ENCODE measurements around the gene ITGB2. TPM values are rescaled to one million over a fixed set of nuclear protein-coding genes. Genes with fewer than 3 reads are reported as not detected.

Gene ITGB2
- total RNA-seq, 4 donors from 2014 or later, result 11.2 to 18.8 (median 15.3) TPM

- H3K4me3 ChIP-seq, result peak overlapping the region; percentile 46
These were observed 74.5 kb downstream of the ITGB2 start for GRCh38 chr21:44846224-44846484.

GRCh38 chr21:44845418-44846223 lies 75.1 kb downstream of the ITGB2 start:
- DNase-seq (ENCODE audit: low spot score in 2 of 2), result peak in 1 of 2 donors; percentile 86
- WGBS, result 7% methylated on average over 17 of the region's 34 CpGs

More at GRCh38 chr21:44846224-44846484, 74.5 kb downstream of the ITGB2 start:
- WGBS, result 4% methylated on average over 1 of the region's 1 CpG
- Histone ChIP-seq H3K9me3 (no peaks in the 10 kb centered on the region), H3K27me3 (no peaks in the 10 kb centered on the region), H3K4me1 (peaks cover 22% of the 10 kb centered on the region), H3K36me3 (peaks cover 29% of the 10 kb centered on the region), H3K27ac (peak overlapping the region; percentile 60)
- TF ChIP-seq POLR2A (IDR thresholded peaks at IDR 0.05) (no peak), EP300 (IDR thresholded peaks at IDR 0.05) (no peak), CTCF (IDR thresholded peaks at IDR 0.05) (no peak), POLR2AphosphoS5 (IDR thresholded peaks at IDR 0.05) (no peak)
- DNase-seq (ENCODE audit: low spot score in 2 of 2), result no peak

DNA sequence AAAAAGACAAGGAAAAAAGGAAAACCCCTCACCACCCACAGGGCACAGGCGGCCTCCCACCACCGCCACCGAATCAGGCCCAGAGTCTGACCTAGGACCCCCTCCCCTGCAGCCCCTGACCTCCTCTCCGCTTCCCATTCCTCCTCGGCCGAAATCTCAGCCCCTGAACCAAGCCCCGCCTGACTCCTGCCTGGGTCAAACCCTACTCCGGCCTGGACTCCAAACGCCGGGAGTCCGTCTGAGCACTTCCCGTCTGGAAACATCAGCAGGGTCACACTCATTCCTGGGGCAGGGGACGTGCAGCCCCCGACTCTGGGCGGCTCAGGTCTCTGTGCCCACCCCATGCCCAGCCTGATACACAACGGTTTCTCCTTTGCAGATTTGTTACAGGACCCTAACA lies 76.4 kb downstream of the ITGB2 start:
- Histone ChIP-seq H3K4me3 (no peak overlapping the region), H3K27me3 (no peaks in the 10 kb centered on the region), H3K9me3 (no peaks in the 10 kb centered on the region), H3K36me3 (peaks cover 10% of the 10 kb centered on the region), H3K4me1 (peaks cover 22% of the 10 kb centered on the region), H3K27ac (no peak overlapping the region)
- TF ChIP-seq CTCF (IDR thresholded peaks at IDR 0.05) (no peak), EP300 (IDR thresholded peaks at IDR 0.05) (no peak), POLR2AphosphoS5 (IDR thresholded peaks at IDR 0.05) (no peak)
- WGBS, result 80% methylated on average over 12 of the region's 16 CpGs
- DNase-seq (ENCODE audit: low spot score in 2 of 2), result no peak

More at GRCh38 chr21:44845418-44846223, 75.1 kb downstream of the ITGB2 start:
- Histone ChIP-seq H3K4me3 (peak overlapping the region; percentile 46), H3K4me1 (peaks cover 22% of the 10 kb centered on the region), H3K36me3 (peaks cover 23% of the 10 kb centered on the region), H3K9me3 (no peaks in the 10 kb centered on the region), H3K27ac (peak overlapping the region; percentile 60), H3K27me3 (no peaks in the 10 kb centered on the region)
- TF ChIP-seq POLR2A (IDR thresholded peaks at IDR 0.05) (no peak), EP300 (IDR thresholded peaks at IDR 0.05) (no peak), CTCF (IDR thresholded peaks at IDR 0.05) (peak in 1 of 2 donors; percentile 17), POLR2AphosphoS5 (IDR thresholded peaks at IDR 0.05) (no peak)

DNA sequence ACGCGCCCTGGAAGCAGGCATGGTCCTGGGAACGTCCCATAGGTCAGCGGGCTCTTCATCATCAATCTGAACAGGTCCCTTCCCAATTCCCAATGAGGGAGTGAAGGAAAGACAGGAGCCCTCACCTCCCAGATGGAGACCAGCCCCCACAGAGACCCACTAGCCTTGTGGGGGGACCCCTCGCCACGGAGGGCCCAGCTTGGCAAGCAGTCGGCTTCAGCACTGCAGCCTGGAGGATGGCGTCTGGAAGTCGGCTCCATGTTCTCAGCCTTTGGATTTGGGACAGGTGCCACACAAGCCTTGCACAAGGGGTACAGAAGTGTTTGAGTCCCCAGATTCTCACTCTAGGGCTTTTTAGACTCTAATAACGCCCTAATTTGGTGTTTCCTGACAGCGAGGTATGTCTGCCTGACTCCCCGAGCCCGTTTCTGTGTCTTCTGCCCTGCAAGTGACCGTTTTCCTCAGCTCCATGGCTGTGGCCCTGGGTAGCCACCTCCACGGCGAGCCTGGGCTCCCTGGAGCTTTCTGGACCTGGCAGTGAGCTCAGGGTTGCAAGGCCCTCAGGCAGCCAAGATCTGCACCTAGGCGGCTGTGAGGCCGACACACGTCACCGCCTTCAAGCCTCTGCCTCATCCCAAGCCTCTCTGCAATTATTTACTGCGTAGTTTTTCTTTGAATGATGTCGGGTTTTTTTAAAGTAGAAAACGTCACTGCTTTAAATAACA lies 77.8 kb downstream of the ITGB2 start:
- H3K4me3 ChIP-seq, result no peak overlapping the region
- no peaks in the 10 kb centered on the region for H3K36me3 ChIP-seq
- TF ChIP-seq POLR2A (IDR thresholded peaks at IDR 0.05), result no peak
- TF ChIP-seq EP300 (IDR thresholded peaks at IDR 0.05), result no peak
- no peak for TF ChIP-seq CTCF (IDR thresholded peaks at IDR 0.05)
- H3K9me3 ChIP-seq, result no peaks in the 10 kb centered on the region
- no peak for DNase-seq (ENCODE audit: low spot score in 2 of 2)
- peaks cover 22% of the 10 kb centered on the region for H3K4me1 ChIP-seq
- H3K27me3 ChIP-seq, result no peaks in the 10 kb centered on the region
- no peak overlapping the region for H3K27ac ChIP-seq
- 75% methylated on average over 20 of the region's 23 CpGs for WGBS

GRCh38 chr21:44842087-44842486 lies 78.6 kb downstream of the ITGB2 start:
- peaks cover 20% of the 10 kb centered on the region for H3K4me1 ChIP-seq
- H3K36me3 ChIP-seq, result no peaks in the 10 kb centered on the region
- no peak overlapping the region for H3K27ac ChIP-seq
- H3K27me3 ChIP-seq, result no peaks in the 10 kb centered on the region
- no peak for DNase-seq (ENCODE audit: low spot score in 2 of 2)
- no peak overlapping the region for H3K4me3 ChIP-seq
- TF ChIP-seq POLR2AphosphoS5 (IDR thresholded peaks at IDR 0.05) (no peak), EP300 (IDR thresholded peaks at IDR 0.05) (no peak), POLR2A (IDR thresholded peaks at IDR 0.05) (no peak), CTCF (IDR thresholded peaks at IDR 0.05) (no peak)
- WGBS, result 85% methylated on average over 10 of the region's 10 CpGs
- H3K9me3 ChIP-seq, result no peaks in the 10 kb centered on the region

All from suprapubic skin (tissue), 4 donors.